A673 (cell line): ENCODE results near the gene BLOC1S4. TPM values are rescaled to one million over a fixed set of nuclear protein-coding genes. Genes with fewer than 3 reads are reported as not detected.

Source experiments
- BruUV-seq: library from RNA; stranded (reverse); fragments of 400-500 nt; replicated peaks from 2 replicates; lab custom pipeline; 2021; lab: Mats Ljungman, UMichigan
- CTCF ChIA-PET: fragments of 300-600 bp; sonication (Branson Sonifier 250); formaldehyde crosslinking; loops from one replicate; lab custom pipeline; 2022; ENCODE audit warnings: antibody characterized with exemption; lab: Charles Lee
- POLR2A ChIA-PET: fragments of 300-600 bp; sonication (Branson Sonifier 250); formaldehyde crosslinking; loops from one replicate; lab custom pipeline; 2022; ENCODE audit warnings: antibody characterized with exemption; ENCODE audit not compliant: low non-redundant PET; lab: Charles Lee
- DNase-seq: peaks from one replicate; pipeline ENCODE4 v3.0.0-alpha.2; 2015; ENCODE audit warnings: low spot score
- H3K27ac ChIP-seq: fragments of 200-600 bp; sonication (generic); 2 replicates; pipeline ENCODE4 v1.5.1; 2016; ENCODE audit warnings: mixed run types, low read depth, mild to moderate bottlenecking, mixed read lengths, antibody characterized with exemption, low read length; ENCODE audit not compliant: poor library complexity, severe bottlenecking
- H3K27me3 ChIP-seq: fragments of 200-600 bp; sonication (generic); replicated peaks from 2 replicates; pipeline ENCODE4 v1.6.1; 2017; ENCODE audit warnings: mixed run types, low read depth, mild to moderate bottlenecking, mixed read lengths, antibody characterized with exemption, low read length; ENCODE audit not compliant: insufficient read depth, poor library complexity
- H3K36me3 ChIP-seq: fragments of 200-600 bp; sonication (generic); 2 replicates; pipeline ENCODE4 v1.6.1; 2016; ENCODE audit warnings: mixed run types, mild to moderate bottlenecking, mixed read lengths, antibody characterized with exemption, low read length; ENCODE audit not compliant: insufficient read depth, poor library complexity, severe bottlenecking
- H3K4me1 ChIP-seq: fragments of 200-600 bp; sonication (generic); 2 replicates; pipeline ENCODE4 v1.6.1; 2017; ENCODE audit warnings: mixed run types, mild to moderate bottlenecking, mixed read lengths, antibody characterized with exemption, low read length; ENCODE audit not compliant: insufficient read depth, poor library complexity, severe bottlenecking
- H3K4me3 ChIP-seq: fragments of 200-600 bp; sonication (generic); 2 replicates; pipeline ENCODE4 v1.5.1; 2016; ENCODE audit warnings: low read depth, mixed run types, mild to moderate bottlenecking, mixed read lengths, low read length; ENCODE audit not compliant: poor library complexity, severe bottlenecking
- H3K9me3 ChIP-seq: fragments of 200-600 bp; sonication (generic); 2 replicates; pipeline ENCODE4 v1.6.1; 2016; ENCODE audit warnings: mixed run types, low read depth, mild to moderate bottlenecking, mixed read lengths, antibody characterized with exemption, low read length; ENCODE audit not compliant: poor library complexity, severe bottlenecking
- EZH2 ChIP-seq: fragments of 200-600 bp; sonication (generic); IDR thresholded peaks from 2 replicates; pipeline ENCODE4 v1.6.1; 2017; ENCODE audit warnings: borderline replicate concordance, low read depth, mild to moderate bottlenecking, mixed read lengths, antibody characterized with exemption, low read length; ENCODE audit not compliant: poor library complexity, severe bottlenecking
- intact Hi-C: fragments of 100-400 bp; cut with micrococcal nuclease; formaldehyde crosslinking; loops from one replicate; pipeline ENCODE4 v1.10.0; 2022; ENCODE audit not compliant: unreplicated experiment
- total RNA-seq: library from RNA; stranded (reverse); gene quantifications from 2 replicates; pipeline ENCODE4 v1.2.3, GENCODE V29; 2021
- TF ChIP-seq, protein P1 (sequence below): fragments of 300-800, 200-600 bp; sonication (generic); conservative IDR thresholded peaks from 2 replicates; pipeline ENCODE4 v1.5.1; 2017; ENCODE audit warnings: low read depth, mild to moderate bottlenecking, antibody characterized with exemption, low read length, moderate library complexity, mixed read lengths

BLOC1S4 gene
- total RNA-seq, 1 experiment from 2014 or later = 12.3 TPM

DNA sequence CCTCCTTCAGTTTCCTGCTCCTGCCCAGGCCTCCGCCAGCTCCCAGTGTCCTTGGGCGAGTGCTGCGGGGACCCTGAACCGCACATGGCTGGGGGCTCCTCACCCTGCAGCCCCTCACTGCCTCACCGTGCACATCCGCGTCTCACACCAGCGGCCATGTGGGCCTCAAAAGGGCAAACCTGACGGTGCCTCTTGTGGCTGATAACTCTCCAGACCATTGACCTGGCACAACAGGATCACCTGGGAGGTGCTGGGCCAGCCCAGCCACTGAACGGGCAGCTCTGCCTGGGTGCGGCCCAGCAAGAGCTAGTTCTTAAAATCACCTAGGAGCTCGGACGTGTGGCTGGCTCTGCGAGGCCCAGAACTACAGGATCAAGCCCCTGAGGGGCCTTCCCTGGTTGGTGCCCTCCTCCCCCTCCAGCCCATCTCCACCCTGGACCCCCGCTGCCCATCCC is 26.4 kb upstream of the BLOC1S4 start:
- H3K4me1 ChIP-seq = no peaks in the 10 kb centered on the region
- H3K4me3 ChIP-seq = no peak overlapping the region
- intact Hi-C loops = no loop called here
- POLR2A ChIA-PET = no interaction called here
- BruUV-seq = no TSS peak
- no peaks in the 10 kb centered on the region for H3K36me3 ChIP-seq
- no peaks in the 10 kb centered on the region for H3K9me3 ChIP-seq
- H3K27me3 ChIP-seq = no peaks in the 10 kb centered on the region
- CTCF ChIA-PET = no interaction called here
- TF ChIP-seq EZH2 = no peak
- TF ChIP-seq, protein P1, sequence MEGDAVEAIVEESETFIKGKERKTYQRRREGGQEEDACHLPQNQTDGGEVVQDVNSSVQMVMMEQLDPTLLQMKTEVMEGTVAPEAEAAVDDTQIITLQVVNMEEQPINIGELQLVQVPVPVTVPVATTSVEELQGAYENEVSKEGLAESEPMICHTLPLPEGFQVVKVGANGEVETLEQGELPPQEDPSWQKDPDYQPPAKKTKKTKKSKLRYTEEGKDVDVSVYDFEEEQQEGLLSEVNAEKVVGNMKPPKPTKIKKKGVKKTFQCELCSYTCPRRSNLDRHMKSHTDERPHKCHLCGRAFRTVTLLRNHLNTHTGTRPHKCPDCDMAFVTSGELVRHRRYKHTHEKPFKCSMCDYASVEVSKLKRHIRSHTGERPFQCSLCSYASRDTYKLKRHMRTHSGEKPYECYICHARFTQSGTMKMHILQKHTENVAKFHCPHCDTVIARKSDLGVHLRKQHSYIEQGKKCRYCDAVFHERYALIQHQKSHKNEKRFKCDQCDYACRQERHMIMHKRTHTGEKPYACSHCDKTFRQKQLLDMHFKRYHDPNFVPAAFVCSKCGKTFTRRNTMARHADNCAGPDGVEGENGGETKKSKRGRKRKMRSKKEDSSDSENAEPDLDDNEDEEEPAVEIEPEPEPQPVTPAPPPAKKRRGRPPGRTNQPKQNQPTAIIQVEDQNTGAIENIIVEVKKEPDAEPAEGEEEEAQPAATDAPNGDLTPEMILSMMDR = no peak
- H3K27ac ChIP-seq = no peak overlapping the region
- DNase-seq = no peak

DNA sequence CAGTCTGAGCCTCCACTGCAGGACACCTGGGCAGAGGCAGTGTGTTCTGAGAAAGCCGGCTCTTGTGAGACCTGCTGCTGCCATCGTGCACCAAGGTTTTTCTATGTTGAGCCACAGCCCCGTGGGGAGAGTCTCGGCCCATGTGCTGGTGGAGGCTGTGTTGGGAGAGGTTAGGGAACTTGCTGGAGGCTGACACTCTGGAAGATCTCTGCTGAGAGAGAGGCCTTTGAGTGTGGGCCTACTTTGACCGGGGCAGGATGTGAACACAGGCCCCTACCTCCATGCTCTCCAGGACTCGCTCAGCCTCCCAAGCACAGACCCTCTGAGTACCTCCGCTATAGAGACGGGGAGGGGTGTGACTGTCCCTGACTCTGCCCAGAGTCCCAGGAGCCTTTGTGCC is 23.6 kb upstream of the BLOC1S4 start:
- ChIA-PET CTCF (no interaction called here), POLR2A (no interaction called here)
- DNase-seq = no peak
- H3K27ac ChIP-seq = no peak overlapping the region
- BruUV-seq = no TSS peak
- H3K27me3 ChIP-seq = no peaks in the 10 kb centered on the region
- no peaks in the 10 kb centered on the region for H3K36me3 ChIP-seq
- intact Hi-C loops = no loop called here
- TF ChIP-seq, protein P1 = no peak
- no peak for TF ChIP-seq EZH2
- H3K9me3 ChIP-seq = no peaks in the 10 kb centered on the region
- H3K4me1 ChIP-seq = no peaks in the 10 kb centered on the region
- H3K4me3 ChIP-seq = no peak overlapping the region

DNA sequence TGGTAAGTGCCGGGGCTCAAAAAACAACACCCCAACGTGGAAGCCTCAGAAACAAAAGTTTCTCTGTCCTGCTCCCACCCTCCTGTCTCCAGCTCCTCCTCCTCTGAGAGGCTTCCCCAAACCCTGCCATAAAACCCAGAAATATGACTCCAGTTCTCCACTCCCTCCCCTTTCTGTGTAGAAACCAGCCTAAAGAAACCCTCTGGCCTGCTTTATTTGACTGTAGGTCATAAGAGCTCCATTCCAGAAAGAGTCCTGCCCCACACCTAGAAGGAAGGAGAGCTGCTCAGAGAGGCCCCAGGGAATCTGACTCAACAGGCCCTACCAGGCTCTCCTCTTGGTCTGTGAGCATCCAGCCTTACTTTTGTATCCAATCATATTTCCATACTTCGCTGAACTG is 23.2 kb upstream of the BLOC1S4 start:
- ChIA-PET POLR2A (no interaction called here), CTCF (no interaction called here)
- Histone ChIP-seq H3K4me1 (no peaks in the 10 kb centered on the region), H3K27me3 (no peaks in the 10 kb centered on the region), H3K4me3 (no peak overlapping the region), H3K36me3 (no peaks in the 10 kb centered on the region), H3K9me3 (no peaks in the 10 kb centered on the region), H3K27ac (no peak overlapping the region)
- BruUV-seq = no TSS peak
- intact Hi-C loops = no loop called here
- TF ChIP-seq, protein P1 = no peak
- no peak for TF ChIP-seq EZH2
- no peak for DNase-seq
